Stimulated activated memory B cell treated with anti-CD40 and anti-IgM and Interleukin-4, amounts not matched to agents 10 μg/mL and 1 μg/mL and 100 μg/mL, for 72 hours (primary cell): ENCODE data around the gene GAPDH.
"Not testable (repeated sequence)": the region's sequence is repeated elsewhere in the genome, so short reads cannot be mapped to it uniquely, and the experiment has no call there.

ENCODE experiments used
- ATAC-seq: fragments of 150-1000 bp; cut with Tn5 transposase; 2 replicates; pipeline ENCODE4 v1.10.0; 2021
- H3K27ac Mint-ChIP-seq: one replicate; pipeline ENCODE4 v1.8.0; 2022; ENCODE audit warnings: mild to moderate bottlenecking, mixed read lengths
- H3K27me3 Mint-ChIP-seq: one replicate; pipeline ENCODE4 v1.8.0; 2022; ENCODE audit warnings: mixed read lengths
- H3K36me3 Mint-ChIP-seq: one replicate; pipeline ENCODE4 v1.8.0; 2022; ENCODE audit warnings: mixed read lengths
- H3K4me1 Mint-ChIP-seq: one replicate; pipeline ENCODE4 v1.8.0; 2022; ENCODE audit warnings: mixed read lengths
- H3K4me3 Mint-ChIP-seq: one replicate; pipeline ENCODE4 v1.8.0; 2022; ENCODE audit warnings: mild to moderate bottlenecking, moderate library complexity, mixed read lengths
- H3K9me3 Mint-ChIP-seq: one replicate; pipeline ENCODE4 v1.8.0; 2022; ENCODE audit warnings: mixed read lengths

The GAPDH gene

DNA sequence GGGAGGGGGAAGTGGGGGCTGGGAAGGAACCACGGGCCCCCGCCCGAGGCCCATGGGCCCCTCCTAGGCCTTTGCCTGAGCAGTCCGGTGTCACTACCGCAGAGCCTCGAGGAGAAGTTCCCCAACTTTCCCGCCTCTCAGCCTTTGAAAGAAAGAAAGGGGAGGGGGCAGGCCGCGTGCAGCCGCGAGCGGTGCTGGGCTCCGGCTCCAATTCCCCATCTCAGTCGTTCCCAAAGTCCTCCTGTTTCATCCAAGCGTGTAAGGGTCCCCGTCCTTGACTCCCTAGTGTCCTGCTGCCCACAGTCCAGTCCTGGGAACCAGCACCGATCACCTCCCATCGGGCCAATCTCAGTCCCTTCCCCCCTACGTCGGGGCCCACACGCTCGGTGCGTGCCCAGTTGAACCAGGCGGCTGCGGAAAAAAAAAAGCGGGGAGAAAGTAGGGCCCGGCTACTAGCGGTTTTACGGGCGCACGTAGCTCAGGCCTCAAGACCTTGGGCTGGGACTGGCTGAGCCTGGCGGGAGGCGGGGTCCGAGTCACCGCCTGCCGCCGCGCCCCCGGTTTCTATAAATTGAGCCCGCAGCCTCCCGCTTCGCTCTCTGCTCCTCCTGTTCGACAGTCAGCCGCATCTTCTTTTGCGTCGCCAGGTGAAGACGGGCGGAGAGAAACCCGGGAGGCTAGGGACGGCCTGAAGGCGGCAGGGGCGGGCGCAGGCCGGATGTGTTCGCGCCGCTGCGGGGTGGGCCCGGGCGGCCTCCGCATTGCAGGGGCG, at the start of gene GAPDH:
Gene GAPDH, plus strand, starts transcription at position 595 of the 772 bp plus-strand sequence. CDS start 316 bp downstream, outside the sequence.
- Mint-ChIP-seq H3K9me3 (no peaks in the 10 kb centered on the region), H3K36me3 (peaks cover 63% of the 10 kb centered on the region), H3K27me3 (no peaks in the 10 kb centered on the region), H3K4me3 (peak within 1 kb of the TSS; percentile 92), H3K4me1 (peaks cover 66% of the 10 kb centered on the region), H3K27ac (peak within 1 kb of the TSS; percentile 98)
- ATAC-seq, result peak; percentile 85

DNA sequence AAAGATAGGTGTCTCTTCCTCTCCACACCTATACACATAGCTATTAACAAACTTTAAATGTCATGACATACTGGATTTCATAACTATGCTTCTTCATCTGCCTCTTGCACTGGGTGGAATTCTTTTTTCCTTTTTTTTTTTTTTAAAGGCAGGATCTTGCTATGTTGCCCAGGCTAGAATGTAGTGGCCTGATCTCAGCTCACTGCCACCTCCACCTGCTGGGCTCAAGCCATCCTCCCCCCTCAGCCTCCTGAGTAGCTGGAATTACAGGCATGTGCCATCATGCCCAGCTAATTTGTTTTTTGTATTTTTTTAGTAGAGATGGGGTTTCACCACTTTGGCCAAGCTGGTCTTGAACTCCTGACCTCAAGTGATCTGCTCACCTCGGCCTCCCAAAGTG, 46.1 kb upstream of the GAPDH start:
- Mint-ChIP-seq H3K36me3 (peaks cover 18% of the 10 kb centered on the region), H3K4me3 (no peak overlapping the region), H3K9me3 (no peaks in the 10 kb centered on the region), H3K4me1 (peaks cover 6% of the 10 kb centered on the region), H3K27me3 (no peaks in the 10 kb centered on the region), H3K27ac (no peak overlapping the region)
- no peak for ATAC-seq

DNA sequence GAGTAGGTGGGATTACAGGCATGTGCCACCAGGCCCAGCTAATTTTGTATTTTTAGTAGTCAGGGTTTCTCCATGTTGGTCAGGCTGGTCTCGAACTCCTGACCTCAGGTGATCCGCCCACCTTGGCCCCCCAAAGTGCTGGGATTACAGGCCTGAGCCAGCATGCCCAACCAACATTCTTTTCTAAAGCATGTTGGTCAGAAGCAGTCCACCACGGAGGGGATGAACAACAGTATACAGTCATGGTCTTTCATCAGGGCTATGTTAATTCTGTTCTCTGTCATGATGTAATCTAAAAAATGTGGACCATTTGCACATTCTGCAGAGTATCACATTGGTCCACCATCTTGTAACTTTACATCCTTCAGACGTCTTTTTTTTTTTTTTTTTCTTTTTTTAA, 44.9 kb upstream of the GAPDH start:
- ATAC-seq, result no peak
- H3K9me3 Mint-ChIP-seq, result no peaks in the 10 kb centered on the region
- H3K4me1 Mint-ChIP-seq, result peaks cover 9% of the 10 kb centered on the region
- peaks cover 18% of the 10 kb centered on the region for H3K36me3 Mint-ChIP-seq
- no peak overlapping the region for H3K4me3 Mint-ChIP-seq
- H3K27me3 Mint-ChIP-seq, result no peaks in the 10 kb centered on the region
- no peak overlapping the region for H3K27ac Mint-ChIP-seq

DNA sequence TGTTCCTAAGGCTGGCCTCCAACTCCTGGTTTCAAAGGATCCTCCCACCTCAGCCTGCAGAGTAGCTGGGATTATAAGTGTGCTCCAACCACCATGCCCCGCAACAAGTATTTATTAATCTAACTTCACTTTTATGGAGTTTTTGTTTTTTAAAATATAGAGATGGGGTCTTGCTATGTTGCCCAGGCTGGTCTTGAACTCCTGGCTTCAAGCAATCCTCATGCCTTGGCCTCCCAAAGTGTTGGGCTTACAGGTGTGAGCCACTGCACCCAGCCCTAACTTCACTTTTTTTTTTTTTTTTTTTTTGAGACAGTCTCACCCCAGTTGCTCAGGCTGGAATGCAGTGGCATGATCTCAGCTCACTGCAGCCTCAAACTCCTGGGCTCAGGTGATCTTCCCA, 43.6 kb upstream of the GAPDH start:
- H3K9me3 Mint-ChIP-seq, H3K4me3 Mint-ChIP-seq, ATAC-seq, H3K27me3 Mint-ChIP-seq, H3K27ac Mint-ChIP-seq: not testable (repeated sequence)
- H3K4me1 Mint-ChIP-seq, result peaks cover 21% of the 10 kb centered on the region
- H3K36me3 Mint-ChIP-seq, result peaks cover 18% of the 10 kb centered on the region

DNA sequence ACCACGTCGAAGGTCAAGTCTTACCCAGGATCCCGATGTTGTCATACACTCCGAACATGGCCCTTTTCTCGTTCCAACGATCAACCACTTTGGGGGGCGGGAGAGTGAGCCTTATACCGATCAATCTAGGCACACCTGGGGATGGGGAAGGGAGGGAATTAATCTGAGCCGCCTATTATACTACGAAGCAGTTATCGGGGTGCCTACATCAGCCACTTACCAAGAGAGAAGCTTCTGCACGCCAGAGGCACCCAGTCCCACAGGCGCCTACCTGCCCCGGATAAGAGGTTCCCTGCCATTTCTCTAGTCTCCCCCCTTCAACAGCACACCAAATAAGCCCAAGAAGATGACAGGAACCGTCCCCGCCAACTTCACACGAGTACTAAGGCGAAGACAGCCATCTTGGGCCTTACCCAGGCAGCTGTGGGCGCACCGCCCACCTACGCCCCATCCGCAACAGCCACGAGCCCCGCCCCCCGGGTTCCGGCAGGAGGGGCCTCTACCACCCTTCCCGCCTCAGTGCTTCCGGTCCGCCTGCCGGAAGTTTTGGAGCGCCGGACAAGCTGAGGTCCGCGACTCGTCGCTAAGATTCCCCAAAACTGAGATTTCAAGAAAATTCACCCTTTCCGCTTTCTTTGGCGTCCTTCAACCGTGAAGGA, 41.4 kb upstream of the GAPDH start, which contains the start of gene MRPL51:
Gene MRPL51, minus strand, starts transcription at position 425 of the 659 bp plus-strand sequence. Its CDS starts 126 bp downstream, at position 299.
- Mint-ChIP-seq H3K36me3 (peaks cover 24% of the 10 kb centered on the region), H3K4me1 (peaks cover 21% of the 10 kb centered on the region), H3K9me3 (no peaks in the 10 kb centered on the region), H3K4me3 (peak within 1 kb of the TSS; percentile 94), H3K27me3 (no peaks in the 10 kb centered on the region), H3K27ac (peak within 1 kb of the TSS; percentile 99)
- peak; percentile 94 for ATAC-seq

DNA sequence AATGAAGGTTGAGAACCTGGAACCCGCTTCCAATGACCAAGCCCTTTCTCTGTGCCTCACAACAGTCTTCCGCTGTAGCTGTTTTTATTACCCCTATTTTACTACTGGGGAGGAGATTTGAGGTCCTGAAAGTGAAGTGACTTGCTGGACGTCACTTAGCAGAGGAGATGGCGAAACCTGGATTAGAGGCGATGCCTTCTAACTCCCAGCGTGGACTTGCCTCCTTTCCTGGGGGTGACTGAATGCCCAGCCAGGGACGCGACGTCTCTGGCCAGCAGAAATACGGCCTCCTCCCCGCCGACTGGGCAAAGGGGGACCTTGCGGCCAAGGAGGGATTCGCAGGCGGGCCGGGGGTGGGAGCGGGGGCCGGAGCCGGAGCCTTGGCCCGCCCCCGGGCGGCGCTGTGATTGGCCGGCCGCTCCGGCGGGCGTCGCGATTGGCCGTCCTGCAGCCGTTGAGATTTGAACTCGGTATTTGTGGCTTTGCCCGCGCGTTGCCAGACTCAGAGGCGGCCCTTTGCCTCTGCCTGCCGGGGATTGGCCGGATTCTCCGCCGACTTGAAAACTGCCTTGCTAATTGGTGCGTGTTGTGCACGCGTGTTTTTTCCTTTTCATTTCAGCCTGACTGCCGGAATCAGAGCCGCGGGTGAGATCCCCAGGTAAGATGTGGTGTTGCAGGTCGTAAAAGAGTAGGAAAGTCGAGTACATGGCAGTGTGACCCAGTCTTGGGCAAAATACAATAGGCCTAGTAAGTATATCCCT, 40.6 kb upstream of the GAPDH start, which contains the start of gene NCAPD2:
Gene NCAPD2, plus strand, starts transcription at position 606 of the 761 bp plus-strand sequence. CDS start 997 bp downstream, outside the sequence.
- Mint-ChIP-seq H3K27me3 (no peaks in the 10 kb centered on the region), H3K4me1 (peaks cover 21% of the 10 kb centered on the region), H3K9me3 (no peaks in the 10 kb centered on the region), H3K4me3 (peak within 1 kb of the TSS; percentile 94), H3K27ac (peak within 1 kb of the TSS; percentile 99), H3K36me3 (peaks cover 24% of the 10 kb centered on the region)
- ATAC-seq, result peak; percentile 97

DNA sequence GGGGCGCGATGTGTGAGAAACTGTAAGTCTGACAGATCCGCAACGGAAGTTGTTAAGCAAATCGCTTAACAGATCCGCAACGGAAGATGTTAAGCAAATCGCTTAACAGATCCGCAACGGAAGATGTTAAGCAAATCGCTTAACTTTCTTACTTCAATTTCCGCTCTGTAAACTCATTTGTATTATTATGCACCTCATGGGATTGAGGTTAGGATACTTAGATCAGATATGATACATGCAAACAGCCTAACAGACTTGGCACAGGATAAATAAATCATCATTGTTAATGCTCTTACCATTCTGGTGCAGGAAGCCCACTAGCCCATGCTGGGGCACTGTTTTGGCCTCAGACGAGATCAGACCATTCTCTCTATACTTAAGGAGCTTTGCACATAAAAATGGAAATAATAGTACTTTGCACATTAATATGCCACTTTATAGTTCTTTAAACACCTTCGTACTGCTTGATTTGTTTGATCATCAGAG, 40.0 kb upstream of the GAPDH start:
- peaks cover 21% of the 10 kb centered on the region for H3K4me1 Mint-ChIP-seq
- H3K9me3 Mint-ChIP-seq, result no peaks in the 10 kb centered on the region
- peak overlapping the region; percentile 94 for H3K4me3 Mint-ChIP-seq
- no peak for ATAC-seq
- no peaks in the 10 kb centered on the region for H3K27me3 Mint-ChIP-seq
- H3K36me3 Mint-ChIP-seq, result peaks cover 29% of the 10 kb centered on the region
- peak overlapping the region; percentile 99 for H3K27ac Mint-ChIP-seq

DNA sequence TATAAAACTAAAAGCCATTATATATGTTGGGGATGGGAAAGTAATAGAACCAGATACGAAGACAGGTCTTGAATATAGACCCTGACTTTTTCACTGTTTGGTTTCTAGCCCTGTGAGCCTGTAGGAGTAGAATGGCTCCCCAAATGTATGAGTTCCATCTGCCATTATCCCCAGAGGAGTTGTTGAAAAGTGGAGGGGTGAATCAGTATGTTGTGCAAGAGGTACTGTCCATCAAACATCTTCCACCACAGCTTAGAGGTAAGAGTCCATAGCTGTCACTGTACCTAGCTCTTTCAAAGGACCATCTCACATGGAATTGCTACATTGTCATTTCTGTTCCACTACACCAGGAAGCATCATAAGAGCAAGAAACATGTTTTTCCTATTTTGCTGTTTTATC, 39.3 kb upstream of the GAPDH start:
- Mint-ChIP-seq H3K27me3 (no peaks in the 10 kb centered on the region), H3K27ac (peak overlapping the region; percentile 99), H3K36me3 (peaks cover 29% of the 10 kb centered on the region), H3K4me3 (peak overlapping the region; percentile 94), H3K9me3 (no peaks in the 10 kb centered on the region), H3K4me1 (peaks cover 21% of the 10 kb centered on the region)
- no peak for ATAC-seq

DNA sequence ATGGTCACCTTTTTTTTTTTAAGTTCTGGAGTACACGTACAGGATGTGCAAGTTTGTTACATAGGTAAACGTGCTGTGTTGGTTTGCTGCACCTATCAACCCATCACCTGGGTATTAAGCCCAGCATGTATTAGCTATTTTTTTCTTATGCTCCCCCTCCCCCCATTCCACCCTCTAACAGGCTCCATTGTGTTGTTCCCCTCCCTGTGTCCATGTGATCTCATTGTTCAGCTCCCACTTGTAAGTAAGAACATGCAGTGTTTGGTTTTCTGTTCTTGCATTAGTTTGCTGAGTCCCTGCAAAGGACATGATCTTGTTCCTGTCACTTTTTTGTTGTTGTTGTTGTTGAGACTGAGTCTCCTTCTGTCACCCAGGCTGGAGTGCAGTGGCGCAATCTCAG, 37.0 kb upstream of the GAPDH start:
- Mint-ChIP-seq H3K4me1 (peaks cover 17% of the 10 kb centered on the region), H3K36me3 (peaks cover 12% of the 10 kb centered on the region)
- H3K4me3 Mint-ChIP-seq, ATAC-seq, H3K27me3 Mint-ChIP-seq, H3K9me3 Mint-ChIP-seq, H3K27ac Mint-ChIP-seq: not testable (repeated sequence)

DNA sequence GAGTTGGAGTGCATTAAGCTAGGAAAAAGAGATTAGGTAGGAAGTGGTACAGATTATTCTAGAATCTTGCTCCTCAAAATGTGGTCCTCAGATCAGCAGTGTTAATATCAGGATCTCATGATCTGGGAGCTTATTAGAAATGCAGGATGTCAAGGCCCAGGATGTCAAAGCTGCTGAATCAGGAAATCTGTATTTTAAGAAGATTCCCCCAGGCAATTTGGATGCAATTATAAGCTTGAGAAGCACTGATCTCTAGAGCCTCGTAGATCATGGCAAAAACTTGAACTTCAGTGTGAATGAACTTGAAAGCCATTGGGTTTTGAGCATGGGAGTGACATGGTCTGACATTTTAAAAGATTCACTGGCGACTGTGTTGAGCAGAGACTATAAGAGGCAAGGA, 33.9 kb upstream of the GAPDH start:
- no peaks in the 10 kb centered on the region for H3K27me3 Mint-ChIP-seq
- peaks cover 11% of the 10 kb centered on the region for H3K36me3 Mint-ChIP-seq
- H3K4me1 Mint-ChIP-seq, result peaks cover 2% of the 10 kb centered on the region
- no peaks in the 10 kb centered on the region for H3K9me3 Mint-ChIP-seq
- H3K27ac Mint-ChIP-seq, result no peak overlapping the region
- no peak overlapping the region for H3K4me3 Mint-ChIP-seq
- ATAC-seq, result no peak

DNA sequence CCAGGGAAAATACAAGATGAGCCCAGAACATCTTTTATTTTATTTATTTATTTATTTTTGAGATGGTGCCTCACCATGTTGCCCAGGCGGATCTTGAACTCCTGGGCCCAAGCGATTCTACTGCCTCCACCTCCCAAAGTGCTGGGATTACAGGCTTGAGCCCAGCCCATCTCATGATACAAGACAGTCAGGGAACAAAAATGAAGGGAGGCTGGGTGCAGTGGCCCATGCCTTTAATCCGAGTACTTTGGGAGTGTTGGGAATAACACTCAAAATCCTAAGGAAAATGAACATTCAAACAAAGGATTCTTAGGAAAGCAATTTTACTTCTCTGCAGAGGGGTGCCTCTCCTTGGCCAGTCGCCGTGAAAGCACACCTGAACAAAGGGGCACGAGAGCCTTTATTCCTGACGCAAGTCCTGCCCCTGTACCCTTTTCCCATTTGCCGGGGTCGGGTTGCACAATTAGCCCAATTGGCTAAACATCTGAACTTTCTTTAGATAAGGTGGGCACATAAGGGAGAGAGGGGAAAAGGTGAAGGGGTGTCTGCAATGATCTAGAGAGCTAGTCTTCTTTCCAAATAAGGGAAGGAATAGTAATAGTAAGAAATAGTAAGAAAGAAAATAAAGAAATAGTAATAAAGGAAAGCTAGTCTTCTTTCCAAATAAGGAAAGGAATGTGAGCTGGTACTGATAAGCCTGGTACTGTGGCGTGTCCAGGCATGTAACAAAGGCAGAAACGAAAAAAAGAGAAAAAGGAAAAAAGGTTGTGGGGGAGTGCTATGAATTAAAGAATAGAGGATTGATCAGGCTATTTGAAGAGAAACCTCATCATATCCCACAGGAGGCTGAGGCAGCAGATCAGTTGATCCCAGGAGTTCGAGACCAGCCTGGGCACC, 27.0 kb upstream of the GAPDH start:
- Mint-ChIP-seq H3K27ac (no peak overlapping the region), H3K27me3 (no peaks in the 10 kb centered on the region), H3K36me3 (peaks cover 37% of the 10 kb centered on the region), H3K4me3 (no peak overlapping the region), H3K4me1 (no peaks in the 10 kb centered on the region), H3K9me3 (no peaks in the 10 kb centered on the region)
- no peak for ATAC-seq

DNA sequence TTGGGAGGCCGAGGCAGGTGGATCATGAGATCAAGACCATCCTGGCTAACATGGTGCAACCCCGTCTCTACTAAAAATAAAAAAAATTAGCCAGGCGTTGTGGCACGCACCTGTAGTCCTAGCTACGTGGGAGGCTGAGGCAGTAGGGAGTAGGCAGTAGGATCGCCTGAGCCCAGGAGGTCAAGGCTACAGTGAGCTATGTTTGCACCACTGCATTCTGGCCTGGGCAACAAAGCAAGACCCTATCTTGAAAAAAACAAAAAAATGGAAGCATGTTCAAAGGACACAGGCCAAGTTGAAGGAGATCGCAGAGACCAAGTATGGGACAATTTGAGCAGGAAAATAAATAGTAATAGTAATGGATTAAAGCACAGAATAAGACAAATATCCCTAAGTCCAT, 26.2 kb upstream of the GAPDH start:
- no peaks in the 10 kb centered on the region for H3K9me3 Mint-ChIP-seq
- no peak overlapping the region for H3K4me3 Mint-ChIP-seq
- no peak overlapping the region for H3K27ac Mint-ChIP-seq
- no peak for ATAC-seq
- no peaks in the 10 kb centered on the region for H3K27me3 Mint-ChIP-seq
- H3K36me3 Mint-ChIP-seq, result peaks cover 45% of the 10 kb centered on the region
- no peaks in the 10 kb centered on the region for H3K4me1 Mint-ChIP-seq

DNA sequence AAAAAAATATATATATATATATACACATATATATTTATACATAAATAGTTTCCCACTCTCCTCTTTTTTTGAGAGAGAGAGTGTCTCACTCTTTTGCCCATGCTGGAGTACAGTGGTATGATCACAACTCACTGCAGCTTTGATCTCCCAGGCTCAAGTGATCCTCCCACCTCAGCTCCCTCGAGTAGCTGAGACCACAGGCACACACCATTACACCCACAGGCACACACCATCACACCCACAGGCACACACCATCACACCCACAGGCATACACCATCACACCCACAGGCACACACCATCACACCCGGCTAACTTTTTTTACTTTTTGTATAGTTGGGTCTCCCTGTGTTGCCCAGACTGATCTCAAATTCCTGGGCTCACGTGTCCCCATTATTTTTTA, 14.1 kb upstream of the GAPDH start:
- Mint-ChIP-seq H3K4me1 (no peaks in the 10 kb centered on the region), H3K36me3 (peaks cover 58% of the 10 kb centered on the region), H3K9me3 (no peaks in the 10 kb centered on the region), H3K27me3 (no peaks in the 10 kb centered on the region), H3K4me3 (no peak overlapping the region), H3K27ac (no peak overlapping the region)
- no peak for ATAC-seq

DNA sequence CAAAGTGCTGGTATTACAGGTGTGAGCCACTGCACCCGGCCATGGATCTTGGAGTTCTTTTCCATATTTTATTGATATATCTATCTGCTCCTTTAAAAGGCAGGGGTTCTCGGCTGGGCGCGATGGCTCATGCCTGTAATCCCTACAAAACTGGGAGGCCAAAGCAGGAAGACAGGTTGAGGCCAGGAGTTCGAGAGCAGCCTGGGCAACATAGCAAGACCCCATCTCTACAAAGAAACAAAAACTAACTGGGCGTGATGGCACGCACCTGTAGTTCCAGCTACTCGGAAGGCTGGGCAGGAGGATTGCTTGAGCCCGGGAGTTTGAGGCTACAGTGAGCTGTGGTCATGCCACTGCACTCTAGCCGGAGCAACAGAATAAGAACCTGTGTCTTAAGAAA, 12.1 kb upstream of the GAPDH start:
- Mint-ChIP-seq H3K27me3 (no peaks in the 10 kb centered on the region), H3K9me3 (no peaks in the 10 kb centered on the region), H3K4me3 (no peak overlapping the region), H3K36me3 (peaks cover 59% of the 10 kb centered on the region), H3K27ac (no peak overlapping the region), H3K4me1 (no peaks in the 10 kb centered on the region)
- ATAC-seq, result no peak
